Activated T-cell treated with anti-CD3 and anti-CD28 coated beads, Interleukin-2, amount 50 U/mL, for 24 hours (primary cell): Measurements from ENCODE around the gene ADAM12.

Experiments used
- DNase-seq: peaks from one replicate; pipeline ENCODE4 v3.0.0-alpha.2; 2020
- H3K27ac Mint-ChIP-seq: 2 replicates; pipeline ENCODE4 v1.8.0; 2020; ENCODE audit warnings: mild to moderate bottlenecking, mixed read lengths
- H3K27me3 Mint-ChIP-seq: 2 replicates; pipeline ENCODE4 v1.8.0; 2020; ENCODE audit warnings: mixed read lengths
- H3K36me3 Mint-ChIP-seq: 2 replicates; pipeline ENCODE4 v1.8.0; 2020; ENCODE audit warnings: low read depth, mixed read lengths
- H3K4me1 Mint-ChIP-seq: 2 replicates; pipeline ENCODE4 v1.8.0; 2020; ENCODE audit warnings: low read depth, mixed read lengths
- H3K4me3 Mint-ChIP-seq: 2 replicates; pipeline ENCODE4 v1.8.0; 2020; ENCODE audit warnings: mild to moderate bottlenecking, moderate library complexity, mixed read lengths
- H3K9me3 Mint-ChIP-seq: 2 replicates; pipeline ENCODE4 v1.8.0; 2020; ENCODE audit warnings: mixed read lengths

ADAM12 gene

DNA sequence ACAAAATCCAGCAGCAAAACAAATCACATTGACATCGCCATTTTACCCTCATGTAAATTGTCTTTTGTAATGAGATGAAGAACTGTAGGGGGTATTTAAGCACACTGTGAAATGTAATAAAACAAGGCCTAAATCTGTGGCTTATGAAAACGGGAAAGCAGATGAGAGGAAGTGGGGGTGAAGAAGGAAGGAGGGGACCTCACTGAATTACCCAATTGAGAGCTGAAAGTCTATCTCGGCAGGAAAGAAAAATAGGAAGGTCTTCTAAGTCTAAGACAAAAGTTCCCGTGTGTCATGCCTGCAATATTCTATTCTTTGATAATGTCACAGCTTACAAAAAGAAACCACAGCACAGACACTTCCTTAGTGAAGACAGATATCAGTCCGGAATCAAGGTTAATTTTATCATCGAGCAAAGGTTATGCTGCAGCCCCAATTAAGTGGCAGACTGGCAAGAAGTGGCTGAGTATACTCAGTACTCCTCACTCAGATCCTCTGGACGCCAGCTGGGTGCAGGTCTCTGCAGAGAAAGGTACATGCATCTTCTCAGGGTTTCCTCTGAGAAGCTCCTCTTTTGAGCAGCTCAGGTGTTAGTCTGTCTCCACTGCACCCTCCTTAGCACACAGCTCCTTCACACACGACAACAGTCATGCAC is 252.2 kb downstream of the ADAM12 start:
- H3K9me3 Mint-ChIP-seq, result no peaks in the 10 kb centered on the region
- no peak for DNase-seq
- H3K4me3 Mint-ChIP-seq, result no peak overlapping the region
- no peaks in the 10 kb centered on the region for H3K36me3 Mint-ChIP-seq
- H3K4me1 Mint-ChIP-seq, result peaks cover 3% of the 10 kb centered on the region
- H3K27ac Mint-ChIP-seq, result no peak overlapping the region
- peaks cover 4% of the 10 kb centered on the region for H3K27me3 Mint-ChIP-seq

DNA sequence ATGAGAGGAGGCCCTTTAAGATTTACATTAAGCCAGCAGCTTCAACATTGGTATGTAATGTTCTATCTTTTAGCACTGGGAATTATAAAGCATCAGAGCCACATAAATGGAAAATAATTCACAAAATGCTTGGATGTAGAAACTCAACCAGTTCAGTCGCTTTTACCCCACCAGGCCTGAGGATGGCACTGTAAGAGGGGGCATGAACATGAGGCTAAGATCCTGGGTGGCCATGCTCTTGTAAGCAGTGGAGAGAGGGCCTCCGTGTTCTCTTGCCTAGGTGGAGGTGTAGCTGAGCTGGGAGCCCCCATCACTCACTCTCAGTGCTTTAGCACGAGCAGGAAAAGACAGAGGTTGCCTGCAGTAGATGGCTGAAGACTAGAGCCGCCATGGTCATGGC is 253.1 kb downstream of the ADAM12 start:
- no peaks in the 10 kb centered on the region for H3K9me3 Mint-ChIP-seq
- peaks cover 3% of the 10 kb centered on the region for H3K4me1 Mint-ChIP-seq
- no peak overlapping the region for H3K27ac Mint-ChIP-seq
- peaks cover 4% of the 10 kb centered on the region for H3K27me3 Mint-ChIP-seq
- H3K36me3 Mint-ChIP-seq, result no peaks in the 10 kb centered on the region
- DNase-seq, result no peak
- H3K4me3 Mint-ChIP-seq, result no peak overlapping the region

DNA sequence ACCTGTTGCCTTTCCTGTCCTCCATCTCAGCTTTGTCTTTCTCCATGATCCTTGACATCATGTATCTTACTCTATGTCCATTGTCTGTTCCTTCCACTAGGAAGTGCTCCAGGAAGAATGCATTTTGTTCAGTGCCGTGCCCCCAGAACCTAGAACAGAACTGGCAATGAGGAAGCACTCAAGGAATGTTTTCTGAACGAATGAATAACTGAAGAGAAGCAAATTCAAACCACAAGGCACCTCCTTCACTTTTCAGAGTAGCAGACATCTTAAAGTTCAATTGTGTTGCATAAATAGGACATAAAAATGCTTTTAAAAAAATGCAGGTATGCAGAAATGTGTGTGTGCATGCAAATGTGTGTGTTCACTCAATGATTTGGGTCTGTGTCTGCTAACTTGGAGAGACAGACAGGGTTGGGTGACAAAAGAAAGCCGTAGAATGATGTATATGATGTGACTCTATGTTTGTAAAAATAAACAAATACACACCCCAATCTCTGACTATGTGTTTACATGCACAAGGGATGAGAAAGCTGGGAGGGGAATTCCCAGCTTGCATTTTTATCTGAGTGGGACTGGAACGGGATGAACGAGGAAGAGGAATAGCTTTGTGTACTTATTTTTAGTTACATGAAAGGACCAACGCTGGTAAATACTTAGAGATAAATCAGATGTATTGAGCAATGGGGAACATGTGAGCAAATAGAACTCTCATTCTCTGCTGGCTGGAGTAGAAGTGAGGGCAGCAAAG is 254.2 kb downstream of the ADAM12 start:
- DNase-seq, result no peak

DNA sequence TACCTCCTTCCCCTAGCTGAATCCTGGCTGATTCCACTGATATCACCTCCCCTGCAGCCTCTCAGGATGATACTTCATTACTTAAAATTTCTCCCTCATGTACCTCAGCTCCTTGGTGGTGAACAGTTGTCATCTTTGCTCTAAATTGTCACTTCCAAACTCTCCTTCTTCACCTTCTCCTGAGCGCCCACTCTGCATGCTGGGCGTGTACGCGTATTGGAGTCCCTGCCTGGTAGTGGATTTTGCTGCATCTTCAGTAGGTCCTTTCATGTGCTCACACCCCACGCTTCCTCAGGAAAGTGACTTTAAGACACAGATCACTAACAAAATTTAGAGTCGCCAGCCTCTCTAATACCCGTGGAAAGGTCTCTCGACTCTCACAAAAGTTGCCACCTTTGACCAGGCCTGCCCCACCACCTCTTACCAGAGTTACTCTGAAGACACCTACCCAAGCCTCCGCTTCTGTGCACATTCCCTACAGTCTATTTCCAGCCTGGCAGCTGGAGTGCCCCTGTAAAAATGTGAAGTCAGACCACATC is 255.1 kb downstream of the ADAM12 start:
- no peaks in the 10 kb centered on the region for H3K36me3 Mint-ChIP-seq
- DNase-seq, result no peak
- H3K4me3 Mint-ChIP-seq, result no peak overlapping the region
- peaks cover 4% of the 10 kb centered on the region for H3K27me3 Mint-ChIP-seq
- H3K27ac Mint-ChIP-seq, result no peak overlapping the region
- peaks cover 3% of the 10 kb centered on the region for H3K4me1 Mint-ChIP-seq
- H3K9me3 Mint-ChIP-seq, result peaks cover 2% of the 10 kb centered on the region

More for the DNA sequence above, 254.2 kb downstream of the ADAM12 start:
- no peaks in the 10 kb centered on the region for H3K9me3 Mint-ChIP-seq
- H3K4me3 Mint-ChIP-seq, result no peak overlapping the region
- H3K36me3 Mint-ChIP-seq, result no peaks in the 10 kb centered on the region
- peaks cover 4% of the 10 kb centered on the region for H3K27me3 Mint-ChIP-seq
- H3K4me1 Mint-ChIP-seq, result peaks cover 3% of the 10 kb centered on the region
- no peak overlapping the region for H3K27ac Mint-ChIP-seq

DNA sequence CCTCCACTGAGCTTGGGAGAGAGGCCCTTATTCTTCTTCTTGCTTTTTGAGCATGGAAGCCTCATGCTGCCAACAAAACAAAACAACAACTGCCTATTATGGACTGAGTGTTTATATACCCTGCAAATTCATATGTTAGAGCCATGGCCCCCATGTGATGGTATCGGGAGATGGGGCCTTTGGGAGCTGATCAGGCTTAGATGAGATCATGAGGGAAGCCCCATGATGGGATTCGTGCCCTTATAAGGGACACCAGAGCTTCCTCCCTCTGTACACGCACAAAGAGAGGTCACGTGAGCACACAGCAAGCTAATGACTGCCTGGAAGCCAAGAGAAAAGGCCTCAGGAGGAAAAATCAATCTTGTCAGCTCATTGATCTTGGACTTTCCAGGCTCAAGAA is 256.9 kb downstream of the ADAM12 start:
- H3K36me3 Mint-ChIP-seq, result no peaks in the 10 kb centered on the region
- H3K27ac Mint-ChIP-seq, result no peak overlapping the region
- H3K4me1 Mint-ChIP-seq, result peaks cover 3% of the 10 kb centered on the region
- peaks cover 4% of the 10 kb centered on the region for H3K27me3 Mint-ChIP-seq
- no peak for DNase-seq
- H3K4me3 Mint-ChIP-seq, result no peak overlapping the region
- H3K9me3 Mint-ChIP-seq, result peaks cover 2% of the 10 kb centered on the region

DNA sequence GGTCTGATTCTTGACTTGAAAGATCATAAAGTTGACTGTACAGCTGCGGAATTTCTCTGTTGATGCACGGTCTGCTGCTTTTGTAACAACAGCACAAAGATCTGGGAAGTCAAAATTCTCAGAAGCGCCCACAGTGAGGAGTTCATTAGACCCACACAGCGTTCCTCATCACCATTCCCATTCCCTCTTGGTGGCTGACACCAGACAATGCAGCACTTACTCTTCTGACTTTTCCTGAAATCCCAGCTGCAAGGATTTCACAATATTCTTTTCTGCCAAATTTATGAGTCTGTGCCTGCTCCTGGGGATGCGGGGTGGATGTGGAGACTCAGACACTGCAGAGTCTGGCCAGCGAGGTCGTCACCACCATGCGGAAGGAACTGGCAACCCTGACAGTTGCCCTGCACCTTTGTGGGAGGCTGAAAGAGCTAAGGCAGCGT is 258.0 kb downstream of the ADAM12 start:
- no peak overlapping the region for H3K4me3 Mint-ChIP-seq
- no peak for DNase-seq
- H3K27me3 Mint-ChIP-seq, result peaks cover 4% of the 10 kb centered on the region
- no peaks in the 10 kb centered on the region for H3K4me1 Mint-ChIP-seq
- no peaks in the 10 kb centered on the region for H3K36me3 Mint-ChIP-seq
- peaks cover 2% of the 10 kb centered on the region for H3K9me3 Mint-ChIP-seq
- no peak overlapping the region for H3K27ac Mint-ChIP-seq

DNA sequence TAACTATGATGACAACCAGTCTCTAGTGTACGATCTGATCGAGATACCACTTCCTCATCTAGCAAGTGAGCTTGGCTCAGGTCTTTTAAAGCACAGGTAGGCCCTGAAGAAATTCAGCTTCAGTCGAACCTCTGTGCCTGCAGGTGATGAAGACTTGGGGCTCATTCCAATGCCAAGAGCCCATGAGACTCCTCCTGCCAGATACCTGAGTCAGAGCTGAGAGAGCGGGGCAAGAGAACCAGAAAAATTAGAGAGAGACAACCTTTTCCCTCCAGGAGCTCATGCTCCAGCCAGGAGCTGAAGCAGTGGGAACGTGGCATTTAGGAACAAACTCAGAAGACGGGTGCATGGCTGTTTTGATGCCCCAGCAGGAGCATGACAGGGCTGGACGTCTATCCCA is 259.3 kb downstream of the ADAM12 start:
- H3K36me3 Mint-ChIP-seq, result no peaks in the 10 kb centered on the region
- no peak for DNase-seq
- no peak overlapping the region for H3K4me3 Mint-ChIP-seq
- H3K4me1 Mint-ChIP-seq, result no peaks in the 10 kb centered on the region
- H3K27ac Mint-ChIP-seq, result no peak overlapping the region
- H3K27me3 Mint-ChIP-seq, result peaks cover 4% of the 10 kb centered on the region
- peaks cover 2% of the 10 kb centered on the region for H3K9me3 Mint-ChIP-seq

DNA sequence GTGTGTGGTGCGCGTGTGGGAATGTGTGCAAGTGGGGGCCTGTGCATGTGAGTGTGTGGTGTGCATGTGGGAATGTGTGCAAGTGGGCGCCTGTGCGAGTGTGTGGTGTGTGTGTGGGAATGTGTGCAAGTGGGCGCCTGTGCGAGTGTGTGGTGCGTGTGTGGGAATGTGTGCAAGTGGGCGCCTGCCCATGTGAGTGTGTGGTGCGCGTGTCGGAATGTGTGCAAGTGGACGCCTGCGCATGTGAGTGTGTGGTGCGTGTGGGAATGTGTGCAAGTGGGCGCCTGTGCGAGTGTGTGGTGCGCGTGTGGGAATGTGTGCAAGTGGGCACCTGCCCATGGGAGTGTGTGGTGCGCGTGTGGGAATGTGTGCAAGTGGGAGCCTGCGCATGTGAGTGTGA is 259.7 kb downstream of the ADAM12 start:
- Mint-ChIP-seq H3K9me3 (peaks cover 2% of the 10 kb centered on the region), H3K36me3 (no peaks in the 10 kb centered on the region), H3K4me3 (no peak overlapping the region), H3K27ac (no peak overlapping the region), H3K27me3 (peaks cover 1% of the 10 kb centered on the region), H3K4me1 (no peaks in the 10 kb centered on the region)
- DNase-seq, result no peak

DNA sequence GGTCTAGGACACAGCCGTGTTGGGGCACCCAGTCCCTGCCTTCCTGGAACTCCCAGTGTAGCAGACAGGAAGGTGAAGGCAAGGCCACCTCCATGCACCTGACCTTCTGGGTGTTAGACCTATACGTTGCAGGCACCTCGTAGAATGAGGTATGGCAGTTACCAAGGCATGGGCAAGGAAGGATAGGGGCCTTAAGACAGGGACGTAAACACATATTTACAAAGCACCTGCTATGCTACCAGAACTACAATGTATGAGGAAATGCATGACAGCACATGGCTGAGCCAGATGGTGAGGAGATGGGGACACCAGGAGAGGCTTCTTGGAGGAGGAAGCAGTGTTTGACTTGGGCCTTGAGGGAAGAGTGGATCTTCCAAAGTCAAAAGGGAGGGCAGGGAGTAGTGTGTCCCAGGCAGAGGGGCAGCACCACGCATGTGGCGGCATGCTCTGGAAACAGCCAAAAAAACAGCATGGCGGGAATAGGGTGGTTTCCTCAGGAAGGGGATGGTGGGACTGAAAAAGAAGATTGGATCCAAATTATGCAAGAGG is 260.7 kb downstream of the ADAM12 start:
- Mint-ChIP-seq H3K9me3 (peaks cover 2% of the 10 kb centered on the region), H3K4me3 (no peak overlapping the region), H3K27ac (no peak overlapping the region), H3K27me3 (no peaks in the 10 kb centered on the region), H3K36me3 (no peaks in the 10 kb centered on the region), H3K4me1 (no peaks in the 10 kb centered on the region)
- DNase-seq, result no peak

DNA sequence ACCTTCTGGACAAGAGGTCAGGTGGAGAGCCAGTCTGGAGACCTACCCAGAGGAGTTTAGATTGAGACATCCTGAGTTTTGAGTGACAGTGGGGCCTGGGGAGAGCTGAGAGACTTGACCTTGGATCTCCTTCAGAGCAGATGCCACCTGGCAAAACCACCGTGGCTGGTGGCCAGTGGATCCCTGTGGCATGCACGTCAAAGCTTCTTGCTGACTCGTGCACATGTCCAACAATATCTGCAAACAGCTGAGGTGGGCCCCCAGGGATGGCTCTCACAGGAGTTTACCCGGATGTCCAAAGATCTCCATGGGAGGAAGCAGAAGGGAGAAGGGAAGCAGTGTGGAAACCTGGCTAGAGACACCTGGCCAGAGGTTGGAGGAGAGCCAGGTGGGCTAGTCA is 261.4 kb downstream of the ADAM12 start:
- no peak for DNase-seq
- no peaks in the 10 kb centered on the region for H3K27me3 Mint-ChIP-seq
- peaks cover 2% of the 10 kb centered on the region for H3K9me3 Mint-ChIP-seq
- no peaks in the 10 kb centered on the region for H3K36me3 Mint-ChIP-seq
- H3K27ac Mint-ChIP-seq, result no peak overlapping the region
- H3K4me1 Mint-ChIP-seq, result no peaks in the 10 kb centered on the region
- H3K4me3 Mint-ChIP-seq, result no peak overlapping the region

DNA sequence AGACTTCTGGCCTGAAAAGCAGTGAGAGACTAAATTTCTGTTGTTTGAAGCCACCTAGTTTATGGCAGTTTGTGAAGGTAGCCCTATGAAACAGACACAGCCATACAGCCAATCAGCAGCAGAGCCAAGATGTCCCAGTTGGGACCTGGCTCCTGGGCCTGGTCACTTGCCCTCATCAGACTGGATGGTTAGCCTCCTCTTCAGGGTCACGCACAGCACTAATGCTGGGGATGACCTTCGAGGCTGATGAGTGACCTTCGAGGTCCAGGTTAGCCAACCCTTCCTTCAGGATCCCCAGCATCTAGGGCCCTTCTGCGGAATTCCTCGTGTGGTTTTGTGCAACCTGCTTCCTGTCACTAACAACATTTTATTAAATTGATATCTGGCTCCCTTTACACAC is 262.3 kb downstream of the ADAM12 start:
- Mint-ChIP-seq H3K27me3 (no peaks in the 10 kb centered on the region), H3K9me3 (peaks cover 2% of the 10 kb centered on the region), H3K27ac (no peak overlapping the region), H3K4me1 (no peaks in the 10 kb centered on the region), H3K36me3 (no peaks in the 10 kb centered on the region), H3K4me3 (no peak overlapping the region)
- DNase-seq, result no peak

DNA sequence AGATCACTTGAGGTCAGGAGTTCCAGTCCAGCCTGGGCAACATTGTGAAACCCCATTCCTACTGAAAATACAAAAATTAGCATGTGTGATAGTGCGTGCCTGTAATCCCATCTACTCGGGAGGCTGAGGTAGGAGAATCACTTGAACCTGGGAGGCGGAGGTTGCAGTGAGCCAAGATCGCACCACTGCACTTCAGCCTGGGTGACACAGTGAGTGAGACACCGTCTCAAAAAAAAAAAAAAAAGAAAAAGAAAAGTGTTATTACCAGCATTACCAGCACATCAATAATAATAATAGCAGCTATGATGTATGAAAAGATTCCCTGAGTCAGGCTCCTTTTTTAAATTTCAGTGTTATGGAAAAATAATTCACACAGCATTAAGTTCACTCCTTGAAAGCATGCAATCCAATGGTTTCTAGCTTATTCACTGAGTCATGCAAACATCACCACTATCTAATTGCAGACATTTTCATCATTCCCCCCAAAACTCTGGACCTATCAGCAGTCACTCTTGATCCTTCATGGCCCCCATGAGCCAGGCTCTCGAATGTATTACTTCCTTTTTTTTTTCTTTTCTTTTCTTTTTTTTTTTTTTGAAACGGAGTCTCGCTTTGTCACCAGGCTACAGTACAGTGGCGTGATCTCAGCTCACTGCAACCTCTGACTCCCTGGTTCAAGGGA is 263.5 kb downstream of the ADAM12 start:
- DNase-seq, result no peak
- Mint-ChIP-seq H3K36me3 (no peaks in the 10 kb centered on the region), H3K27me3 (no peaks in the 10 kb centered on the region), H3K4me3 (no peak overlapping the region), H3K9me3 (peaks cover 2% of the 10 kb centered on the region), H3K27ac (no peak overlapping the region), H3K4me1 (no peaks in the 10 kb centered on the region)

DNA sequence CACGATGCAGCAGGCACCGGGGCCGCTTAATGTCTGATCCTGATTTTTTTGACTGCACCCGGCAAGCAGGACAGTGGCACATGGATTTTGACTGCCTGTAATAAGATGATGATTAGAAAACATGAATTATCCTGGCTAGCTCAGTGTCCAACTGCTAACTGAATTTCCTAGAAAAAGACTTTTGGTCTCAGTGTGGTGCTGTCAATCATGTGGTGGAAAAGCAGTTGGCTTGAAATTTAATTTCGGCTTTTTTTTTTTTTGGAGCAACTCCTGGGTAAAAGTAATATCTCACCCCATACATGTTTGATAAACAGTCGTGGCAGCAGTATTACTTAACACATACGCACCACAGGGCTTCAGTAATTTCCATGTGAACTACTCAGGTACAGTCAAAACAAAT is 264.2 kb downstream of the ADAM12 start:
- H3K36me3 Mint-ChIP-seq, result no peaks in the 10 kb centered on the region
- H3K4me1 Mint-ChIP-seq, result no peaks in the 10 kb centered on the region
- DNase-seq, result no peak
- H3K4me3 Mint-ChIP-seq, result no peak overlapping the region
- no peaks in the 10 kb centered on the region for H3K27me3 Mint-ChIP-seq
- H3K27ac Mint-ChIP-seq, result no peak overlapping the region
- peaks cover 2% of the 10 kb centered on the region for H3K9me3 Mint-ChIP-seq

DNA sequence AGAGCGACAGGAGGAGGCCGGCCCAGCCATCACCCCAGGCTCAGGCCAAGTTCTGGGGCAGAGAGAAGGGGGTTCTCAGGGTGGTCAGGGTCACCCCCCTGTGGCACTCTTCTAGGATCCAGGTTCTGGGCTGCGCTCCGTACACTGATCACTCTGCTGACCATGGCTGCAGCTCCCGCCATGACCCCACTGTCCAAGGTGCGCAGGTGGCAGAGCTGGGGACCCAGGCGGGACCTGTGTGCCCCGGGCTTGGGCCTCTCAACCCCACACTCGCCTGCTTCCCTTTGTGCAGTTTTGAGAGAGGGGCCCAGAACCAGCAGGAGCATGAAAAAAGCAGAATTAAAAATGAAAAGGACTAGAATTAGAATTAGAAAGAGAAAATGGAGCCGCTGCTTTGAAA is 264.8 kb downstream of the ADAM12 start:
- H3K27ac Mint-ChIP-seq, result no peak overlapping the region
- H3K4me1 Mint-ChIP-seq, result no peaks in the 10 kb centered on the region
- no peaks in the 10 kb centered on the region for H3K36me3 Mint-ChIP-seq

More for the DNA sequence above, 264.8 kb downstream of the ADAM12 start:
- no peak for DNase-seq
- Mint-ChIP-seq H3K4me3 (no peak overlapping the region), H3K27me3 (no peaks in the 10 kb centered on the region), H3K9me3 (peaks cover 2% of the 10 kb centered on the region)
